Measurements from ENCODE around the gene COL12A1. TPM values are rescaled to one million over a fixed set of nuclear protein-coding genes. Genes with fewer than 3 reads are reported as not detected.
"Not testable (repeated sequence)": the region's sequence is repeated elsewhere in the genome, so short reads cannot be mapped to it uniquely, and the experiment has no call there.

COL12A1 gene
- total and polyA plus RNA-seq, 4 donors: 11.8 to 214 (median 97.0) TPM

DNA sequence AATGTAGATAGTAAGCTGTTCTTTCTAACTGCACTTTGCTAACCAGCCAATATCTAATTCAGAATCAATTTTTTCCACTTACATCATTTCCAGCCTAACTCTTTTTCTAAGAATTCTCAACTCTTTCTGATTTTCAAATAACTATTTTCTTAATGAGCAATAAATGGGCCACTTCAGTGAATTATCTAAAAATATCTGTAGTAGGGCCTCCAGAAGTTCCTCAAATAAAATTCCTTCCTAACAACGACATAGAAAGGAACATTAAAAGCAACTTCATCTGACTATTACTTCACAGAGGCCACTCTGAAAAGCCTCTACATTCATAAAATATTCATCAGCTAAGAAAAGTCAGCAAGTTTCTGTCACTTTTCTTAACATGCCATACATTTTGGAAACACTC, 4.8 kb downstream of the COL12A1 start:
- Histone ChIP-seq H3K9me3 (ENCODE audit: control insufficient read depth, low read length) (no peaks in the 10 kb centered on the region), H3K27me3 (ENCODE audit: control insufficient read depth in 1 of 2, insufficient read depth in 2 of 2, low read length in 1 of 2) (no peaks in the 10 kb centered on the region), H3K36me3 (ENCODE audit: control insufficient read depth in 1 of 2, insufficient read depth in 2 of 2, low read length in 1 of 2) (no peaks in the 10 kb centered on the region), H3K4me1 (ENCODE audit: control insufficient read depth in 1 of 2, insufficient read depth in 2 of 2, low read length in 2 of 2) (no peaks in the 10 kb centered on the region), H3K27ac (ENCODE audit: low read depth in 1 of 2, low read length in 2 of 2) (peak overlapping the region in 1 of 2 donors; percentile 52), H3K4me3 (ENCODE audit: low read length in 2 of 2) (no peak overlapping the region)
- 0 to 1% methylated on average over 1 of the region's 1 CpG for WGBS, 2 donors
- intact Hi-C loops (cut with DNase I): loop anchor here (5.0 to 10.0 kb wide), 5 partner anchors 104 to 596 kb away; no protein-coding TSS in a partner anchor
- DNase-seq: no peak
- ATAC-seq (ENCODE audit: low FRiP score): no peak

DNA sequence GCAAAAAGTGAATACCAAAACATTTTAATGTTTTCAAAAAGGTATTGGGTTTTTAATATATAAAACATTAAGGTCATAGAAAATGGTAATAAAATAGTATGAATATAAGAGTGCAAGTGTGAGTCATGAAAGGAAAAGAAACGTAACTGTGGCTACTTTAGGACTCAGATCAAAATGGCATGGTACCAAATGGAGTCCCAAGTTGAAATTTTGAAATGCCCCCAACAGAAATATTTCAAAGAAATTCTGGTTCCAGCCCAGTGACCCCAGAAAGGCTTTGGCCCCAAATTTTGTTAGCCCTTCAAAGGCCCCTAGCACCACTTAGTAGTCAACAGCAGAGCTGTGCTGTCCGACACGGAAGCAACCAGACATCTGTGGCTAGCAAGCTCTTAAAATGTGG, 6.0 kb downstream of the COL12A1 start:
- no peaks in the 10 kb centered on the region for H3K36me3 ChIP-seq (ENCODE audit: control insufficient read depth in 1 of 2, insufficient read depth in 2 of 2, low read length in 1 of 2)
- 52 to 62% methylated on average over 3 of the region's 3 CpGs for WGBS, 2 donors
- intact Hi-C loops (cut with DNase I): loop anchor here (5.0 to 10.0 kb wide), 5 partner anchors 103 to 595 kb away; no protein-coding TSS in a partner anchor
- H3K4me3 ChIP-seq (ENCODE audit: low read length in 2 of 2): no peak overlapping the region
- no peak for ATAC-seq (ENCODE audit: low FRiP score)
- H3K4me1 ChIP-seq (ENCODE audit: control insufficient read depth in 1 of 2, insufficient read depth in 2 of 2, low read length in 2 of 2): no peaks in the 10 kb centered on the region
- peak overlapping the region in 1 of 2 donors; percentile 48 for H3K27ac ChIP-seq (ENCODE audit: low read depth in 1 of 2, low read length in 2 of 2)
- H3K27me3 ChIP-seq (ENCODE audit: control insufficient read depth in 1 of 2, insufficient read depth in 2 of 2, low read length in 1 of 2): no peaks in the 10 kb centered on the region
- no peaks in the 10 kb centered on the region for H3K9me3 ChIP-seq (ENCODE audit: control insufficient read depth, low read length)
- no peak for DNase-seq

GRCh38 chr6:75196081-75196687, 9.7 kb downstream of the COL12A1 start:
- 36 to 37% methylated on average over 2 of the region's 2 CpGs for WGBS, 2 donors
- ATAC-seq (ENCODE audit: low FRiP score) (no peak), DNase-seq (no peak)
- Histone ChIP-seq H3K36me3 (ENCODE audit: control insufficient read depth in 1 of 2, insufficient read depth in 2 of 2, low read length in 1 of 2) (no peaks in the 10 kb centered on the region), H3K4me1 (ENCODE audit: control insufficient read depth in 1 of 2, insufficient read depth in 2 of 2, low read length in 2 of 2) (no peaks in the 10 kb centered on the region), H3K27me3 (ENCODE audit: control insufficient read depth in 1 of 2, insufficient read depth in 2 of 2, low read length in 1 of 2) (no peaks in the 10 kb centered on the region), H3K27ac (ENCODE audit: low read depth in 1 of 2, low read length in 2 of 2) (no peak overlapping the region), H3K4me3 (ENCODE audit: low read length in 2 of 2) (no peak overlapping the region), H3K9me3 (ENCODE audit: control insufficient read depth, low read length) (no peaks in the 10 kb centered on the region)
- intact Hi-C loops (cut with DNase I): no loop called here

DNA sequence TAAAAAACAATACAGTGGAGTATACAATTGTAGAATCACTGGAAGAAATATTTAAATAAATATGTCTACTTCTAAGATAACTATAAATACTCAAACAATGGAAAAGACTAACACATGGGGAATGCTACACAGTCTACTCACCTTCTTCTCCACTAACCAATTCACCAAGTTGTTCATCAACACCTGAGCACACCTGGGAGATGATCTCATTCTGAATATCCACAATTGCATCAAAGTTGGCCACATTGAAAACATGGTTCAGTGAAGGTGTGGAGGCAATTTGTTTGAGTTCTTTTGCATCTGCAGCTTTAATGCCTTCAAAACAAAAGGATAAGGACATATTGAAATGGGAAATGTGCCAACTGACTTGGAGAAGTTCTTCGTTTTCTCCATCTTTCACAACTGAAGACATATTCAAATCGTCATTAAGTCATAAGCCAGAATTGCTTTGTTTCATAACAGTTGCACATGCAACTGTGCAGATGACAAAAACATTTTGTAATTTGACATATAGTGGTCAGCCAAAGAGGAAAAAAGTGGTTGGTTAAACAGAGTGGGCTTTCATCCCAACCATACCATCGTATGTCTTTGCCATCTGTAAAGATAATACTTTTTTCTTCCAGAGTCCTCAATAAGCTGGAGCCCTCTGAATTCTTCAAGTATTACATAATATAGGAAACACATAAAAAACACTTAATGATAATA, 17.5 kb downstream of the COL12A1 start:
- H3K27ac ChIP-seq (ENCODE audit: low read depth in 1 of 2, low read length in 2 of 2): no peak overlapping the region
- H3K4me3 ChIP-seq (ENCODE audit: low read length in 2 of 2): no peak overlapping the region
- intact Hi-C loops (cut with DNase I): no loop called here
- DNase-seq: no peak
- no peaks in the 10 kb centered on the region for H3K4me1 ChIP-seq (ENCODE audit: control insufficient read depth in 1 of 2, insufficient read depth in 2 of 2, low read length in 2 of 2)
- 66 to 73% methylated on average over 3 of the region's 3 CpGs for WGBS, 2 donors
- H3K36me3 ChIP-seq (ENCODE audit: control insufficient read depth in 1 of 2, insufficient read depth in 2 of 2, low read length in 1 of 2): peaks cover 0 to 4% of the 10 kb centered on the region in 2 donors
- no peaks in the 10 kb centered on the region for H3K27me3 ChIP-seq (ENCODE audit: control insufficient read depth in 1 of 2, insufficient read depth in 2 of 2, low read length in 1 of 2)
- no peaks in the 10 kb centered on the region for H3K9me3 ChIP-seq (ENCODE audit: control insufficient read depth, low read length)
- ATAC-seq (ENCODE audit: low FRiP score): no peak

- H3K9me3 ChIP-seq (ENCODE audit: control insufficient read depth, low read length); intact Hi-C loops (cut with DNase I); H3K36me3 ChIP-seq (ENCODE audit: control insufficient read depth in 1 of 2, insufficient read depth in 2 of 2, low read length in 1 of 2); H3K27ac ChIP-seq (ENCODE audit: low read depth in 1 of 2, low read length in 2 of 2); DNase-seq; H3K27me3 ChIP-seq (ENCODE audit: control insufficient read depth in 1 of 2, insufficient read depth in 2 of 2, low read length in 1 of 2); H3K4me1 ChIP-seq (ENCODE audit: control insufficient read depth in 1 of 2, insufficient read depth in 2 of 2, low read length in 2 of 2); ATAC-seq (ENCODE audit: low FRiP score); H3K4me3 ChIP-seq (ENCODE audit: low read length in 2 of 2): not testable (repeated sequence)
- 47 to 48% methylated on average over 2 of the region's 2 CpGs for WGBS, 2 donors
Measured at GRCh38 chr6:75186581-75186980, 19.3 kb downstream of the COL12A1 start.

DNA sequence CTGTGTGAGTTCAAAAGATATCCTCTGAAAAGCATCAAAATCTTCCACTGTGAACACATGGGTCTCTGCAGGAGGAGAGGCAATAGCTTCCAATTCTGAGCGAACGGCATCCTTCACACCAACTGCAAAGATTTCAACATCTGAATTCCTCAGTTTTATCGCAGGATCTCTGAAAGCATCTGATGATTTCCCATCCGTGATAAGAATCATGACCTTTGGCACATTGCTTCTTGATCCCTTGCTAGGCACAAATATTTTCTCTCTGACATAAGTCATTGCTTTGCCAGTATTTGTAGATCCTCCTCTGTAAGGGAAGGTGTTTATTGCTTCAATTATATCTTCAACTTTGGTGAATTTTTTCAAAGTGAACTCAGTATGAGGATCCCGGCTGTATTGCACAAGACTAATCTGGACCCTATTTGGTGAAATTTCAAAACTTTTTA, 22.7 kb downstream of the COL12A1 start:
- no peak overlapping the region for H3K4me3 ChIP-seq (ENCODE audit: low read length in 2 of 2)
- 78 to 88% methylated on average over 5 of the region's 5 CpGs for WGBS, 2 donors
- H3K27ac ChIP-seq (ENCODE audit: low read depth in 1 of 2, low read length in 2 of 2): no peak overlapping the region
- no peaks in the 10 kb centered on the region for H3K9me3 ChIP-seq (ENCODE audit: control insufficient read depth, low read length)
- peak; percentile 74 for ATAC-seq (ENCODE audit: low FRiP score)
- no peaks in the 10 kb centered on the region for H3K27me3 ChIP-seq (ENCODE audit: control insufficient read depth in 1 of 2, insufficient read depth in 2 of 2, low read length in 1 of 2)
- intact Hi-C loops (cut with DNase I): no loop called here
- peaks cover 0 to 5% of the 10 kb centered on the region in 2 donors for H3K36me3 ChIP-seq (ENCODE audit: control insufficient read depth in 1 of 2, insufficient read depth in 2 of 2, low read length in 1 of 2)
- H3K4me1 ChIP-seq (ENCODE audit: control insufficient read depth in 1 of 2, insufficient read depth in 2 of 2, low read length in 2 of 2): no peaks in the 10 kb centered on the region
- DNase-seq: no peak

- no peak overlapping the region for H3K27ac ChIP-seq (ENCODE audit: low read depth in 1 of 2, low read length in 2 of 2)
- no peaks in the 10 kb centered on the region for H3K9me3 ChIP-seq (ENCODE audit: control insufficient read depth, low read length)
- DNase-seq (no peak), ATAC-seq (ENCODE audit: low FRiP score) (no peak)
- intact Hi-C loops (cut with DNase I): no loop called here
- H3K36me3 ChIP-seq (ENCODE audit: control insufficient read depth in 1 of 2, insufficient read depth in 2 of 2, low read length in 1 of 2): peaks cover 0 to 4% of the 10 kb centered on the region in 2 donors
- 91 to 93% methylated on average over 5 of the region's 5 CpGs for WGBS, 2 donors
- no peaks in the 10 kb centered on the region for H3K4me1 ChIP-seq (ENCODE audit: control insufficient read depth in 1 of 2, insufficient read depth in 2 of 2, low read length in 2 of 2)
- no peak overlapping the region for H3K4me3 ChIP-seq (ENCODE audit: low read length in 2 of 2)
- H3K27me3 ChIP-seq (ENCODE audit: control insufficient read depth in 1 of 2, insufficient read depth in 2 of 2, low read length in 1 of 2): no peaks in the 10 kb centered on the region
Measured at GRCh38 chr6:75180864-75181263, 25.0 kb downstream of the COL12A1 start.

GRCh38 chr6:75178757-75179156, 27.1 kb downstream of the COL12A1 start:
- Histone ChIP-seq H3K27me3 (ENCODE audit: control insufficient read depth in 1 of 2, insufficient read depth in 2 of 2, low read length in 1 of 2) (no peaks in the 10 kb centered on the region), H3K4me1 (ENCODE audit: control insufficient read depth in 1 of 2, insufficient read depth in 2 of 2, low read length in 2 of 2) (no peaks in the 10 kb centered on the region), H3K4me3 (ENCODE audit: low read length in 2 of 2) (no peak overlapping the region), H3K9me3 (ENCODE audit: control insufficient read depth, low read length) (no peaks in the 10 kb centered on the region), H3K27ac (ENCODE audit: low read depth in 1 of 2, low read length in 2 of 2) (no peak overlapping the region), H3K36me3 (ENCODE audit: control insufficient read depth in 1 of 2, insufficient read depth in 2 of 2, low read length in 1 of 2) (peaks cover 2 to 4% of the 10 kb centered on the region in 2 donors)
- intact Hi-C loops (cut with DNase I): no loop called here
- DNase-seq: no peak
- ATAC-seq (ENCODE audit: low FRiP score): no peak
- 51 to 56% methylated on average over 1 of the region's 1 CpG for WGBS, 2 donors

- WGBS, 2 donors: 79 to 88% methylated on average over 3 of the region's 3 CpGs
Measured at GRCh38 chr6:75176076-75176582, 29.7 kb downstream of the COL12A1 start.

More at GRCh38 chr6:75176076-75176582, 29.7 kb downstream of the COL12A1 start:
- H3K27ac ChIP-seq (ENCODE audit: low read depth in 1 of 2, low read length in 2 of 2): no peak overlapping the region
- no peaks in the 10 kb centered on the region for H3K27me3 ChIP-seq (ENCODE audit: control insufficient read depth in 1 of 2, insufficient read depth in 2 of 2, low read length in 1 of 2)
- H3K9me3 ChIP-seq (ENCODE audit: control insufficient read depth, low read length): no peaks in the 10 kb centered on the region
- no peaks in the 10 kb centered on the region for H3K4me1 ChIP-seq (ENCODE audit: control insufficient read depth in 1 of 2, insufficient read depth in 2 of 2, low read length in 2 of 2)
- H3K36me3 ChIP-seq (ENCODE audit: control insufficient read depth in 1 of 2, insufficient read depth in 2 of 2, low read length in 1 of 2): peaks cover 2 to 4% of the 10 kb centered on the region in 2 donors
- ATAC-seq (ENCODE audit: low FRiP score): no peak
- intact Hi-C loops (cut with DNase I): no loop called here
- no peak overlapping the region for H3K4me3 ChIP-seq (ENCODE audit: low read length in 2 of 2)
- DNase-seq: no peak

All from aorta (tissue), 5 donors.